Astrocyte of the spinal cord (primary cell): Measurements from ENCODE around the gene FGF11.

ENCODE experiments used
- DNase-seq: peaks from one replicate; pipeline ENCODE4 v3.0.0; 2011; ENCODE audit warnings: low read depth, low spot score
- H3K4me3 ChIP-seq: 2 replicates; pipeline ENCODE4 v1.5.1; 2011; ENCODE audit warnings: low read depth, mild to moderate bottlenecking, low read length, moderate library complexity
- in situ Hi-C: cut with HindIII; loops from 2 replicates; pipeline ENCODE4 v1.10.0; 2017; ENCODE audit warnings: low sequenced_read_pairs
- TF ChIP-seq, protein P1 (sequence below): IDR thresholded peaks from 2 replicates; pipeline ENCODE4 v1.5.1; 2012; ENCODE audit warnings: low read depth, mild to moderate bottlenecking, low read length, inconsistent platforms

FGF11 gene

DNA sequence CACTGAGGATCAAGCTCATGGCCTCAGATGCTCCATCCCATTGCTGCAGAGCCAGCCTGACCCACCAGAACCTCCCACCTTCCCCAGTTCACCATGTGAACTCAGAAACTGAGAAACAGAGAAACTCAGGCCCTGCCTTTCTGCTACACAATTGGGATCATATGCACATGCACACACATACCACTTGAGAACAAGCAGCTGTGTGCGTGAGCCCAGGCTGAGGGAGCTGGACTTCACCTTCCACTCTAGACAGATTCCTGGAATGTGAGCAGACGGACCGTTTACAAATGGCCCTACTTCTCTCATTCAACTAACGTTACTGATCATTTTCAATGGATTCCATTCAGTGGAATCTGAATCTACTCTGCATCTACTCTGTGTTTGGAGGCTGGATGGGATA, 15.6 kb upstream of the FGF11 start:
- DNase-seq, result no peak
- TF ChIP-seq, protein P1, sequence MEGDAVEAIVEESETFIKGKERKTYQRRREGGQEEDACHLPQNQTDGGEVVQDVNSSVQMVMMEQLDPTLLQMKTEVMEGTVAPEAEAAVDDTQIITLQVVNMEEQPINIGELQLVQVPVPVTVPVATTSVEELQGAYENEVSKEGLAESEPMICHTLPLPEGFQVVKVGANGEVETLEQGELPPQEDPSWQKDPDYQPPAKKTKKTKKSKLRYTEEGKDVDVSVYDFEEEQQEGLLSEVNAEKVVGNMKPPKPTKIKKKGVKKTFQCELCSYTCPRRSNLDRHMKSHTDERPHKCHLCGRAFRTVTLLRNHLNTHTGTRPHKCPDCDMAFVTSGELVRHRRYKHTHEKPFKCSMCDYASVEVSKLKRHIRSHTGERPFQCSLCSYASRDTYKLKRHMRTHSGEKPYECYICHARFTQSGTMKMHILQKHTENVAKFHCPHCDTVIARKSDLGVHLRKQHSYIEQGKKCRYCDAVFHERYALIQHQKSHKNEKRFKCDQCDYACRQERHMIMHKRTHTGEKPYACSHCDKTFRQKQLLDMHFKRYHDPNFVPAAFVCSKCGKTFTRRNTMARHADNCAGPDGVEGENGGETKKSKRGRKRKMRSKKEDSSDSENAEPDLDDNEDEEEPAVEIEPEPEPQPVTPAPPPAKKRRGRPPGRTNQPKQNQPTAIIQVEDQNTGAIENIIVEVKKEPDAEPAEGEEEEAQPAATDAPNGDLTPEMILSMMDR, result no peak
- no peak overlapping the region for H3K4me3 ChIP-seq
- in situ Hi-C loops, result no loop called here

DNA sequence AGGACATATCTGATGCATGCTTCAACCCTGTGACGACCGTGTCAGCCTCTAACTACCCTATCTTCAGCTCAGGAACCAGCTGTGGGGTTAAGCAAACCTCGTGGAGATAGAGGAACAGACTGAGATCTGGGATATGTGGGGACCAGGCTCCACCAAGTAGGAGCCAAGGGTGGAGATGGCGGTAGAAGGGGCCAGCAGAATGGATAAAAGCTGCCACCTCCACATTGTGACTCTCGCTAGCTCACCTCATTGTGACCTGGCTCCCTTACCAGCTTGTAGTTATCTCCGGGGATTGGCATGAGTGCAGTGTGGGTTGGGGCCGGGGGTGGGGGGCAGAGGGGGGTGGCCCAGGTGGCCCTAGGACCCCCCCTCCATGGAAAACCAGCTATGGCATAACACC, 14.0 kb upstream of the FGF11 start, which contains the start of gene SPEM2:
TSS of gene SPEM2 (plus strand) at position 301 of the 400 bp plus-strand sequence. CDS start at position 374, 73 bp downstream.
- in situ Hi-C loops, result no loop called here
- no peak within 1 kb of the TSS for H3K4me3 ChIP-seq
- TF ChIP-seq, protein P1, result no peak
- no peak for DNase-seq

DNA sequence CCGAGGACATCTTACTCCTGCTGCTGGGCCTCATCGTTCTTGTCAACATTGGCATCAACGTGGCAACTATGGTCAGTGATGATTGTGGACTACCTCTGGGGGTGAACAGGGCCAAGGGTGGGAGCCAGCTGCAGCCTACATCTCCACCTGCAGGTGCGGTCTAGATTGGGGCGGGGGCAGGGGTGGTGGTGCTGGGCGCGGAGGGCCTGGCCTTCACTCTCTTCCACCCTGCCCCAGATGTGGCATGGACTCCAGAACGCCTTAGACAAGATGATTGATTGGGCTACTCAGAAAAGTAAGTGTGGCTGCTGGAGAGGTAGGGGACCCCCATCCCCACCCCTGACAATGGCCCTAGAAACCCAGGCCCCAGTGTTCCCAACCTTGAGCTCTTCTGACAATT, 13.6 kb upstream of the FGF11 start:
- in situ Hi-C loops, result no loop called here
- TF ChIP-seq, protein P1, result no peak
- DNase-seq, result no peak
- no peak overlapping the region for H3K4me3 ChIP-seq

DNA sequence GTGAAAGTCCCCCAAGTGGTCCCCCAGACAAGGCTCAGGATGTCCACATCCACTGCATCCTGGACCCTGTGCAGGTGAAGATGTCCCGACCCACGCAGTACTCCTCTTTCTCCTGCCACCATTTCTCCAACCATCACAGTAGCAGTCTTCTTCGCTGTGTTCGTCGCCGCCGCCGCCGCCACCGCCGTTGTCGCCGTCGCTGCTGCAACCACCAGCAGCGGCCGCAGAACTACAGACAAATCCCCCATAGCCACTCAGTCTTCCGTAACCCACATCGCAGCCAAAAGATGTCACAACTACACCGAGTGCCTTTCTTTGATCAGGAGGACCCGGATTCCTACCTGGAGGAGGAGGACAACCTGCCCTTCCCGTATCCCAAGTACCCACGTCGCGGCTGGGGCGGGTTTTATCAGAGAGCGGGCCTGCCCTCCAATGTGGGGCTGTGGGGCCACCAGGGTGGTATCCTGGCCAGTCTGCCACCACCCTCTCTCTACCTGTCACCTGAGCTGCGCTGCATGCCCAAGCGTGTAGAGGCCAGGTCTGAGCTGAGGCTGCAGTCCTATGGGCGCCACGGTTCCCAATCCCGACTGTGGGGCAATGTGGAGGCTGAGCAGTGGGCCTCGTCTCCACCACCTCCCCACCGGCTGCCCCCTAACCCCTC, 13.0 kb upstream of the FGF11 start:
- no peak overlapping the region for H3K4me3 ChIP-seq
- in situ Hi-C loops, result no loop called here
- TF ChIP-seq, protein P1, result no peak
- no peak for DNase-seq

DNA sequence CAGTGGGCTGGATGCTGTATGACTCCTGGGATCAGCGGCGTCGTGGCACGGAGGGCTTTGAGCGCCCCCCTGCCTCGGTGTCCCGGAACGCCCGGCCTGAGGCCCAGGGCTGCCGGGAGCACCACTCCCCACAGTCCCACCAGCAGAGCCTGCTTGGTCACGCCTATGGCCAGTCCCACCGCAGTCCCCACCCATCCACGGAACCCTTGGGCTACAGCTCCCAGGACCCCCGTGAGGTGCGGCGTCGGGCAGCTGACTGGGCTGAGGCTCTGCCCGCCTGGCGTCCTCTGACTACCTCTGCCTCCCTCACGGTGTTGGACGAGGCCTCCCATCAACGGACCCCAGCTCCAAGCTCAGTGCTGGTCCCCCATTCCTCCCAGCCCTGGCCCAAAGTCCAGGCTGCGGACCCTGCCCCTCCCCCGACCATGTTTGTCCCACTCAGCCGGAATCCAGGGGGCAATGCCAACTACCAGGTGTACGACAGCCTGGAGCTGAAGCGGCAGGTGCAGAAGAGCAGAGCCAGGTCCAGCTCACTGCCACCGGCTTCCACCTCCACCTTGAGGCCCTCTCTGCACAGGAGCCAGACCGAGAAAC, 12.3 kb upstream of the FGF11 start:
- no peak for DNase-seq
- H3K4me3 ChIP-seq, result no peak overlapping the region
- TF ChIP-seq, protein P1, result no peak
- in situ Hi-C loops, result no loop called here

DNA sequence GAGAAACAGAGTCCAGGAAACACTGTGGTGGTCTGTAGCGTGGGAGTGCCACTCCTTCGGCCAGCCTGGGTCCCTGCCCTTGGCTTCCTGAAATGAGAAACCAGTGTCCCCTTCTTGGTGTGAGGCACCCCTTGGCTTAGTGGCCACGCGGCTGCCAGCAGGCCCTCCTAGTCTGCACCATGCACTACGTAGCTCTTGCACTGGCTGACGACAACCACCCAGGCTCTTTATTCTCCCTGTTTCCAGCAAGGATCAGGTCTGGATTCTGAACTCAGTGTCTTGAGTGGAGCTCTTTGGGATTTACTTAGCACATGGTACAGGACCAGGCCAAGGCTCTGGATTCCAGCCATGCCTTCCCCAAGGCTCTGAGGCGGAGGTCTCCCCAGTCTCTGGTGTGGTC, 11.8 kb upstream of the FGF11 start:
- TF ChIP-seq, protein P1, result no peak
- in situ Hi-C loops, result no loop called here
- DNase-seq, result no peak
- H3K4me3 ChIP-seq, result no peak overlapping the region
